Heart right ventricle (tissue), 16 donors: ENCODE data around the gene ARHGEF7. TPM values are rescaled to one million over a fixed set of nuclear protein-coding genes. Genes with fewer than 3 reads are reported as not detected.

Experiments
- ATAC-seq, 8 donors: fragments of 200-7000 bp; cut with Tn5 transposase; one replicate each; pipeline ENCODE4 v1.9.1; 2020; ENCODE audit warnings: mild to moderate bottlenecking in 8 of 8, moderate library complexity in 8 of 8, moderate number of reproducible peaks in 1 of 8
- DNase-seq, 2 donors: peaks; one replicate each; pipeline ENCODE4 v3.0.0-alpha.2; 2020
- H3K27ac ChIP-seq, 10 donors: fragments of 200-600 bp; sonication (generic) in 2 of 10; one replicate each; pipeline versions ENCODE4 v1.5.0 to v1.8.0; 2020 to 2022; ENCODE audit warnings: mild to moderate bottlenecking in 3 of 10
- H3K27me3 ChIP-seq, 7 donors: fragments of 200-600 bp; one replicate each; pipeline ENCODE4 v1.8.0; 2021 to 2022; ENCODE audit warnings: mild to moderate bottlenecking in 2 of 7
- H3K36me3 ChIP-seq, 9 donors: fragments of 200-600 bp; sonication (generic) in 1 of 9; one replicate each; pipeline versions ENCODE4 v1.5.0 to v1.8.0; 2020 to 2022; ENCODE audit warnings: mild to moderate bottlenecking in 2 of 9
- H3K4me1 ChIP-seq, 9 donors: fragments of 200-600 bp; sonication (generic) in 1 of 9; one replicate each; pipeline versions ENCODE4 v1.5.0 to v1.8.0; 2020 to 2022; ENCODE audit warnings: mild to moderate bottlenecking in 4 of 9
- H3K4me3 ChIP-seq, 10 donors: fragments of 200-600 bp; sonication (generic) in 2 of 10; one replicate each; pipeline versions ENCODE4 v1.5.0 to v1.8.0; 2020 to 2022; ENCODE audit warnings: mild to moderate bottlenecking in 7 of 10, moderate library complexity in 2 of 10
- H3K9me3 ChIP-seq, 11 donors: fragments of 200-600 bp in 10 of 11; sonication (generic) in 2 of 11; one replicate each; pipeline versions ENCODE4 v1.5.0 to v1.8.0; 2013 to 2022; ENCODE audit warnings: mild to moderate bottlenecking in 2 of 11, control low read depth in 1 of 11, moderate library complexity in 1 of 11
- WGBS, 2 donors: extraction: QIAGEN DNeasy Blood & Tissue Kit; methylation state at CpG; one replicate each; pipeline ENCODE4 v1.1.7; 2013; ENCODE audit warnings: inconsistent platforms in 1 of 2; 5-methylcytosine and 5-hydroxymethylcytosine counted together
- intact Hi-C, 10 donors: fragments of 100-400 bp; cut with DNase I; formaldehyde crosslinking; loops; one replicate each; pipeline versions ENCODE4 v1.11.1 to v1.14.2; 2022
- polyA plus RNA-seq, 2 donors: library from polyadenylated mRNA; stranded (reverse); fragments of 200-250 nt; gene quantifications; one replicate each; pipeline ENCODE4 v1.2.3, GENCODE V29; 2013
- total RNA-seq, 10 donors: library from RNA; stranded (reverse); fragmentation: NEBNext Ultra II Directional in 3 of 10; extraction: Animal tissue kit (Norgen Biotek cat#: 25700) in 3 of 10; gene quantifications; one replicate each; pipeline versions ENCODE4 v1.2.1 to v1.2.4, GENCODE V29; 2021 to 2023
- TF ChIP-seq, protein P1 (sequence below), 9 donors: fragments of 200-600 bp; sonication (generic) in 2 of 9; IDR thresholded peaks; one replicate each; pipeline versions ENCODE4 v1.5.0 to v1.8.0; 2021 to 2022; ENCODE audit warnings: antibody characterized with exemption in 9 of 9, mild to moderate bottlenecking in 5 of 9, moderate library complexity in 1 of 9
- donor health status: Arrhythmogenic right ventricular cardiomyopathy.
- donor health status: ischemic (EF 13 %, LVEDD 7.1; RV severe dilation, severe dysfunction).
- donor health status: healthy with polysubstance abuse.
- donor health status: DM: no; HTN: yes; CAD: no.
- donor health status: DM: no; HTN: no; CAD: no.
- donor health status: ischemic (EF 25% LVEDD 6.9; RV normal size, moderate dysfunction).
- donor health status: ischemic (EF 25% LVEDD 5.7; RV mildly dilated, moderate dysfunction).
- donor health status: healthy.
- donor health status: DM: yes; HTN: yes; CAD: no.
- donor health status: Ischemic cardiomyopathy.
- donor health status: ischemic (EF 35%, LVEDD 5.7; RV mildly dilated, moderate dysfunction).
- donor health status: nonischemic (EF 11% LVEDD 7.7; RV severe dilation, severe dysfunction).
- donor health status: DM: yes; HTN: yes; CAD: no.
- donor health status: PGD.
- donor health status: ischemic (EF 29% LVEDD 5.4; RV normal size, mild dysfunction).
- donor health status: nonischemic (EF 23%, LVEDD 6.1; RV moderate dilation, normal function).

Gene ARHGEF7
- total and polyA plus RNA-seq, 12 donors, result 18.4 to 56.6 (median 43.1) TPM

DNA sequence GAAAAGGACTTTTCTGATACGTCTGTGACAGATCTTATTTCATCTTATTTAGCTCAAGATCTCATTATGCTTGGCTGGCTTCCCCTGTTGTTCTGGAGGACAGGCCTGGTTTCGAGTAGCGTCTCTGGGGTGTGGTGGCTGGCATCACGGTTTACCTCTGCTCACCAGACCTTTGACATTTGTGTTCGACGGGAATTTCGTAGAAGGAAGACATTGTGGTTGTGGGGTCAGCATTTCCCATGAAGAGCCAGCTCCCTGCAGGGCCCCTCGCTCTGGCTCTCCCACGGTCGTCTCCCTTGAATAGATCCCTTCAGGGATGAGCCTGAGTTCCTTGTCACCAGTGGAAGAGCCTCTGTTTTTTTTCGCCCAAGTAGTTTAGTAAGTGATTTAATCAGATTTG lies 126.8 kb downstream of the ARHGEF7 start:
- H3K36me3 ChIP-seq, result peaks cover 0 to 91% (median 5%) of the 10 kb centered on the region in 9 donors
- peaks cover 0 to 26% (median 7%) of the 10 kb centered on the region in 9 donors for H3K4me1 ChIP-seq
- H3K4me3 ChIP-seq, result no peak overlapping the region
- intact Hi-C loops, result loop anchor here in 1 of 10 donors (5.0 kb wide), 1 partner anchor 35 kb away; no protein-coding TSS in a partner anchor
- TF ChIP-seq, protein P1, sequence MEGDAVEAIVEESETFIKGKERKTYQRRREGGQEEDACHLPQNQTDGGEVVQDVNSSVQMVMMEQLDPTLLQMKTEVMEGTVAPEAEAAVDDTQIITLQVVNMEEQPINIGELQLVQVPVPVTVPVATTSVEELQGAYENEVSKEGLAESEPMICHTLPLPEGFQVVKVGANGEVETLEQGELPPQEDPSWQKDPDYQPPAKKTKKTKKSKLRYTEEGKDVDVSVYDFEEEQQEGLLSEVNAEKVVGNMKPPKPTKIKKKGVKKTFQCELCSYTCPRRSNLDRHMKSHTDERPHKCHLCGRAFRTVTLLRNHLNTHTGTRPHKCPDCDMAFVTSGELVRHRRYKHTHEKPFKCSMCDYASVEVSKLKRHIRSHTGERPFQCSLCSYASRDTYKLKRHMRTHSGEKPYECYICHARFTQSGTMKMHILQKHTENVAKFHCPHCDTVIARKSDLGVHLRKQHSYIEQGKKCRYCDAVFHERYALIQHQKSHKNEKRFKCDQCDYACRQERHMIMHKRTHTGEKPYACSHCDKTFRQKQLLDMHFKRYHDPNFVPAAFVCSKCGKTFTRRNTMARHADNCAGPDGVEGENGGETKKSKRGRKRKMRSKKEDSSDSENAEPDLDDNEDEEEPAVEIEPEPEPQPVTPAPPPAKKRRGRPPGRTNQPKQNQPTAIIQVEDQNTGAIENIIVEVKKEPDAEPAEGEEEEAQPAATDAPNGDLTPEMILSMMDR (IDR thresholded peaks at IDR 0.05), result no peak
- H3K27ac ChIP-seq, result no peak overlapping the region
- ATAC-seq (no peak), DNase-seq (no peak)
- H3K27me3 ChIP-seq, result no peaks in the 10 kb centered on the region
- H3K9me3 ChIP-seq, result no peaks in the 10 kb centered on the region
- 83 to 86% methylated on average over 11 of the region's 11 CpGs for WGBS, 2 donors

GRCh38 chr13:111242585-111242984 lies 127.5 kb downstream of the ARHGEF7 start:
- H3K27me3 ChIP-seq, result no peaks in the 10 kb centered on the region
- intact Hi-C loops, result loop anchor here in 1 of 10 donors (5.0 kb wide), 1 partner anchor 35 kb away; no protein-coding TSS in a partner anchor
- 95 to 97% methylated on average over 8 of the region's 8 CpGs for WGBS, 2 donors
- H3K27ac ChIP-seq, result no peak overlapping the region
- DNase-seq, result no peak
- H3K9me3 ChIP-seq, result no peaks in the 10 kb centered on the region
- H3K4me3 ChIP-seq, result no peak overlapping the region
- no peak for ATAC-seq
- peaks cover 0 to 34% (median 10%) of the 10 kb centered on the region in 9 donors for H3K4me1 ChIP-seq
- peaks cover 0 to 94% (median 5%) of the 10 kb centered on the region in 9 donors for H3K36me3 ChIP-seq
- TF ChIP-seq, protein P1 (IDR thresholded peaks at IDR 0.05), result no peak

DNA sequence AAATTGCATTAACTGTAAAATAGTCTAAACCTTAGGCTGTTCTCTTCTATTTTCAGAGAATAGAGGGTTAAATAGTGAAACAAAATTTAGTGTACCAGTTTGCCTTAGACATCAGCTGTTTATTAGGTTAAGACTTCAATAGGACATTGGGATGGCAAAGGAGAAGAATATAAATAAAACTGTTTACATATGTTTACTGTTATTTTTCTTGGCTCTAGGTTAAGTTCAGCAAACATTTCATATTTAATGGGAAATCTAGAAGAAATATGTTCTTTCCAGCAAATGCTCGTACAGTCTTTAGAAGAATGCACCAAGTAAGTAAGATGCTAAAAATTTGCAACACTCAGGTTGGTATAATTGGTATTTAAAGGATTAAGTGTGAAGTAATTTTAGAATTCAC lies 128.9 kb downstream of the ARHGEF7 start:
- H3K9me3 ChIP-seq, result no peaks in the 10 kb centered on the region
- H3K27me3 ChIP-seq, result no peaks in the 10 kb centered on the region
- H3K4me1 ChIP-seq, result peaks cover 0 to 48% (median 15%) of the 10 kb centered on the region in 9 donors
- 95 to 97% methylated on average over 1 of the region's 1 CpG for WGBS, 2 donors
- ATAC-seq (no peak), DNase-seq (no peak)
- H3K36me3 ChIP-seq, result peaks cover 0 to 99% (median 8%) of the 10 kb centered on the region in 9 donors
- H3K4me3 ChIP-seq, result no peak overlapping the region
- TF ChIP-seq, protein P1 (IDR thresholded peaks at IDR 0.05), result no peak
- intact Hi-C loops, result loop anchor here in 1 of 10 donors (5.0 kb wide), 1 partner anchor 33 kb away; no protein-coding TSS in a partner anchor
- H3K27ac ChIP-seq, result no peak overlapping the region

- 94% methylated on average over 11 of the region's 11 CpGs for WGBS, 2 donors
- ATAC-seq (no peak), DNase-seq (no peak)
- peaks cover 0 to 51% (median 32%) of the 10 kb centered on the region in 9 donors for H3K4me1 ChIP-seq
- H3K27ac ChIP-seq, result no peak overlapping the region
- no peak overlapping the region for H3K4me3 ChIP-seq
- H3K36me3 ChIP-seq, result peaks cover 0 to 100% (median 8%) of the 10 kb centered on the region in 9 donors
- intact Hi-C loops, result loop anchor here in 1 of 10 donors (2.0 kb wide), 1 partner anchor 33 kb away; no protein-coding TSS in a partner anchor
- no peaks in the 10 kb centered on the region for H3K9me3 ChIP-seq
- H3K27me3 ChIP-seq, result no peaks in the 10 kb centered on the region
- TF ChIP-seq, protein P1 (IDR thresholded peaks at IDR 0.05), result no peak
These were observed 130.7 kb downstream of the ARHGEF7 start for GRCh38 chr13:111245576-111246384.
